ENCODE results near the gene TIE1.

GRCh38 chr1:43275826-43276620 is 24.8 kb upstream of the TIE1 start:
- TF ChIP-seq EZH2 (IDR thresholded peaks at IDR 0.05; ENCODE audit: insufficient read depth, poor library complexity, severe bottlenecking): no peak
- no peak for TF ChIP-seq EZH2phosphoT487 (IDR thresholded peaks at IDR 0.05; ENCODE audit: insufficient read depth, low read depth)
